ENCODE measurements around the gene HSD17B2. TPM values are rescaled to one million over a fixed set of nuclear protein-coding genes. Genes with fewer than 3 reads are reported as not detected.

HSD17B2 gene
- total RNA-seq, 1 experiment from 2014 or later = not detected

DNA sequence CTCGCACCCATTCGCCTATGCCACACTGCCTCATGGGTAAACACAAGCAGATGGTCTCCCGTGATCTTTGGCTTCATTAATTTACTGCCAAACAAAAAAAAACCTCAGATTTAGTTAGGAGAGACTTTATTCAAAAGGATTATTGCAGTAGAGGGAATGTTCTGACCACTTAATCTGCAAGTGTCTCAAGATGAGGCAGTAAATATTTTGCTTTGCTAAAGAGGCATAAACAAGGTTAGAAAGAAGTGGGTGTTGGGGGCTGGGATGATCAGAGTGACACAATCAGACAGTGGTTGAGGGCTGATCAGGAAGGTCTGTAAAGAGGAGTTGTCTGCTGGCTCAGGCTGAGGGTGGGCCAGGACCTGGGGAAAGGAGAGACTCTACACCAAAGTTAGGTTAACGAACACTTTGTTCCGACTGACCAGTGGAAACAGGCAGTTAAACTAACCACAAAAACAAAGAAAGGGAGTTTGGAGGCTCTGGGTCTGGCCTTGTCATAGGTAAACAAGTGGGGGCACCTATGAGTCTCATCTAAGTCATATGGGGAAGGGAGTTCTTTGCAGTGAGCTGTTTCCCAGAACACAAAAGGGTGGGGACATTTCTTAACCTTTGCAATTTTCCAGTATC, 28.5 kb downstream of the HSD17B2 start:
- intact Hi-C loops (cut with micrococcal nuclease) = no loop called here

More for the DNA sequence above, 28.5 kb downstream of the HSD17B2 start:
- no peaks in the 10 kb centered on the region for H3K36me3 ChIP-seq (ENCODE audit: control insufficient read depth in 1 of 2, insufficient read depth in 2 of 2, low read length in 2 of 2)
- no peak overlapping the region for H3K4me3 ChIP-seq (replicated peaks in 1 of 2; ENCODE audit: low read depth in 1 of 2, low read length in 2 of 2)
- no peak for ATAC-seq
- H3K4me1 ChIP-seq (ENCODE audit: control insufficient read depth in 1 of 2, insufficient read depth in 2 of 2, low read length in 2 of 2) = no peaks in the 10 kb centered on the region
- no peaks in the 10 kb centered on the region for H3K9me3 ChIP-seq (ENCODE audit: control insufficient read depth in 1 of 2, insufficient read depth in 1 of 2, low read depth in 1 of 2, low read length in 2 of 2)
- no peaks in the 10 kb centered on the region for H3K79me2 ChIP-seq (ENCODE audit: insufficient read depth, low read length)
- DNase-seq (ENCODE audit: low read depth, low spot score) = no peak
- RAD21 ChIA-PET (ENCODE audit: low non-redundant PET in 1 of 2, low total read pairs in 2 of 2, uncharacterized antibody in 2 of 2, unreplicated experiment in 2 of 2) = no interaction called here
- H3K9ac ChIP-seq (ENCODE audit: low read length) = no peak overlapping the region
- peaks cover 62% of the 10 kb centered on the region for H3K27me3 ChIP-seq (ENCODE audit: insufficient read depth, low read length)
- no peak overlapping the region for H3K27ac ChIP-seq (ENCODE audit: low read depth, low read length)
- H4K20me1 ChIP-seq (ENCODE audit: insufficient read depth) = no peaks in the 10 kb centered on the region
- CTCF ChIA-PET = no interaction called here
- no peak overlapping the region for H3K4me2 ChIP-seq (ENCODE audit: low read length)
- no peaks in the 10 kb centered on the region for H3K9me2 ChIP-seq (ENCODE audit: insufficient read depth)
- no TSS peak for BruUV-seq (replicated peaks)
- TF ChIP-seq SIN3A (IDR thresholded peaks at IDR 0.05; ENCODE audit: low read depth) (no peak), ZFX (IDR thresholded peaks at IDR 0.05) (no peak), JUND (IDR thresholded peaks at IDR 0.05) (no peak), EZH2phosphoT487 (IDR thresholded peaks at IDR 0.05; ENCODE audit: borderline replicate concordance) (no peak), FOSL1 (IDR thresholded peaks at IDR 0.05; ENCODE audit: low read depth) (no peak), YY1 (IDR thresholded peaks at IDR 0.05; ENCODE audit: extremely low read depth, insufficient replicate concordance, low read depth, low read length) (no peak), EZH2 (IDR thresholded peaks at IDR 0.05) (no peak), SRF (IDR thresholded peaks at IDR 0.05; ENCODE audit: low read depth) (no peak), POLR2A (IDR thresholded peaks at IDR 0.05; ENCODE audit: borderline replicate concordance, extremely low read depth, insufficient read depth, insufficient read length) (no peak), EGR1 (IDR thresholded peaks at IDR 0.05; ENCODE audit: low read depth) (no peak), TCF7L2 (IDR thresholded peaks at IDR 0.05; ENCODE audit: borderline replicate concordance, extremely low read depth, insufficient read depth, insufficient read length) (no peak)
- TF ChIP-seq, protein P1, sequence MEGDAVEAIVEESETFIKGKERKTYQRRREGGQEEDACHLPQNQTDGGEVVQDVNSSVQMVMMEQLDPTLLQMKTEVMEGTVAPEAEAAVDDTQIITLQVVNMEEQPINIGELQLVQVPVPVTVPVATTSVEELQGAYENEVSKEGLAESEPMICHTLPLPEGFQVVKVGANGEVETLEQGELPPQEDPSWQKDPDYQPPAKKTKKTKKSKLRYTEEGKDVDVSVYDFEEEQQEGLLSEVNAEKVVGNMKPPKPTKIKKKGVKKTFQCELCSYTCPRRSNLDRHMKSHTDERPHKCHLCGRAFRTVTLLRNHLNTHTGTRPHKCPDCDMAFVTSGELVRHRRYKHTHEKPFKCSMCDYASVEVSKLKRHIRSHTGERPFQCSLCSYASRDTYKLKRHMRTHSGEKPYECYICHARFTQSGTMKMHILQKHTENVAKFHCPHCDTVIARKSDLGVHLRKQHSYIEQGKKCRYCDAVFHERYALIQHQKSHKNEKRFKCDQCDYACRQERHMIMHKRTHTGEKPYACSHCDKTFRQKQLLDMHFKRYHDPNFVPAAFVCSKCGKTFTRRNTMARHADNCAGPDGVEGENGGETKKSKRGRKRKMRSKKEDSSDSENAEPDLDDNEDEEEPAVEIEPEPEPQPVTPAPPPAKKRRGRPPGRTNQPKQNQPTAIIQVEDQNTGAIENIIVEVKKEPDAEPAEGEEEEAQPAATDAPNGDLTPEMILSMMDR (IDR thresholded peaks at IDR 0.05 in 2 of 3, conservative IDR thresholded peaks at IDR 0.05 in 1 of 3; ENCODE audit: borderline replicate concordance in 1 of 3, insufficient read depth in 1 of 3, low read depth in 2 of 3, low read length in 2 of 3) = no peak
- TF ChIP-seq, protein P2, sequence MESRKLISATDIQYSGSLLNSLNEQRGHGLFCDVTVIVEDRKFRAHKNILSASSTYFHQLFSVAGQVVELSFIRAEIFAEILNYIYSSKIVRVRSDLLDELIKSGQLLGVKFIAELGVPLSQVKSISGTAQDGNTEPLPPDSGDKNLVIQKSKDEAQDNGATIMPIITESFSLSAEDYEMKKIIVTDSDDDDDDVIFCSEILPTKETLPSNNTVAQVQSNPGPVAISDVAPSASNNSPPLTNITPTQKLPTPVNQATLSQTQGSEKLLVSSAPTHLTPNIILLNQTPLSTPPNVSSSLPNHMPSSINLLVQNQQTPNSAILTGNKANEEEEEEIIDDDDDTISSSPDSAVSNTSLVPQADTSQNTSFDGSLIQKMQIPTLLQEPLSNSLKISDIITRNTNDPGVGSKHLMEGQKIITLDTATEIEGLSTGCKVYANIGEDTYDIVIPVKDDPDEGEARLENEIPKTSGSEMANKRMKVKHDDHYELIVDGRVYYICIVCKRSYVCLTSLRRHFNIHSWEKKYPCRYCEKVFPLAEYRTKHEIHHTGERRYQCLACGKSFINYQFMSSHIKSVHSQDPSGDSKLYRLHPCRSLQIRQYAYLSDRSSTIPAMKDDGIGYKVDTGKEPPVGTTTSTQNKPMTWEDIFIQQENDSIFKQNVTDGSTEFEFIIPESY (IDR thresholded peaks at IDR 0.05; ENCODE audit: extremely low read depth, insufficient replicate concordance, low read length) = no peak
- POLR2A ChIA-PET = no interaction called here
- no peak overlapping the region for H2AFZ ChIP-seq (ENCODE audit: low read depth, low read length, poor library complexity, severe bottlenecking)
